NCI-H748 treated with DMSO at 0.1 percent for 48 hours (cell line): ENCODE measurements around the gene CHCHD5.
"Not testable (repeated sequence)": the region's sequence is repeated elsewhere in the genome, so short reads cannot be mapped to it uniquely, and the experiment has no call there.

Experiments
- DNase-seq: peaks from one replicate; lab custom pipeline; 2025; lab: John Stamatoyannopoulos, UW

CHCHD5 gene

DNA sequence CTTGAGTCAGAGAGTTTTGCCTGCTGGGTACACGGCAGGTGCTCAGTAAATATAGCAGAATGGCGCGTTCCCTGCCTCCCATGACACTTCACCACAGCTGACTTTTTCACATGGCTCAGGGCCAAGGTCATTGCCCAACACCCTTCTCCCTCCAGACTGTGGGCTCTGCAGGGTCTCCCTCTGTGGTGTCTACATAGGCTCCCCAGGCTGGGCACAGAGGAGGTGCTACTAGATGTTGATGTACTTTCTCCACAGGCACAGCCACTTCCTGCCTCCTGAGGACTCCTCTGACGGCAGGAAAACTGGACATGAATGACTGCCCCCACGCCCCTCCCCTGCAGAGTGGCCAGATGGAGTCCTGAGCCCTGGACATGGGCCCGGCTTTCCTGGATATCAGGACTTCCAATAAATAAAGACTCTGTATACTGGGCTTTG lies 4.2 kb downstream of the CHCHD5 start:
- DNase-seq: no peak

DNA sequence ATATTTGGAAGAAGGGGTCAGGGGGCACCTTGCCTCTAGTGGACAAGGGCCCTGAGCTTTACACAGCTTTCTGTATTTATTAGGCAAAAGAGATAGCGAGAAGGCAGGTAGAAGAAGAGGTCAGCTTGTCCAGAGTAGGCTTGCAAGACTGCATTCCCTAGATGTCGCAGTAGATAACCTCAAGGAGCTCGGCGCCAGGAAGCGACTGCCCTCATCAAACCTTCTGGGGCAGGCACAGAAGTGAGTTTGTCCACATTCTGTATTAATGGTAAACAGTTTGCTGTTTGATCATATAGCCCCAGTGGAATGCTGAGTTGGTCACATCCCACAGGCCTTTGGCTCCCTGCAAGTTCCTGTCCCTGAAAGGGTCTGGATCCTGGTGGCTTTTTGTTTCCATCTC lies 7.0 kb downstream of the CHCHD5 start:
- no peak for DNase-seq

DNA sequence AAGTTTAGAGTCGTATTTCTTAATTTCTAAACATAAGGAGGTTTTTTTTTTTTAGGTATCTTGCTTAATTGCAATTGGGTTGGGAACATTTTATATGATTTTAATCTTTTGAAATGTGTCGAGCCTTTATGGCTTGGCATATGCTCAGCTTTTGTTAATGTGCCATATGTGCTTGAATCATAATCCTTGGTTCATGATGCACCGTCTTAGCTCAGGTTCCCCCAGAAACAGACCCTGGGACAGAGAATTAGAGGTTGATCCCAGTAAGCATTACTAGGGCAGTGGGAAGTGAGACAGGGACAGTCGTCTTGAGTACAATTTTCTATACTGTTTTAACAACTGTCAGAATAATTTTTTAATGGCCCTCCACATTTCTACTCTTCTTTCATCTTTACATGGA lies 9.3 kb downstream of the CHCHD5 start:
- no peak for DNase-seq

DNA sequence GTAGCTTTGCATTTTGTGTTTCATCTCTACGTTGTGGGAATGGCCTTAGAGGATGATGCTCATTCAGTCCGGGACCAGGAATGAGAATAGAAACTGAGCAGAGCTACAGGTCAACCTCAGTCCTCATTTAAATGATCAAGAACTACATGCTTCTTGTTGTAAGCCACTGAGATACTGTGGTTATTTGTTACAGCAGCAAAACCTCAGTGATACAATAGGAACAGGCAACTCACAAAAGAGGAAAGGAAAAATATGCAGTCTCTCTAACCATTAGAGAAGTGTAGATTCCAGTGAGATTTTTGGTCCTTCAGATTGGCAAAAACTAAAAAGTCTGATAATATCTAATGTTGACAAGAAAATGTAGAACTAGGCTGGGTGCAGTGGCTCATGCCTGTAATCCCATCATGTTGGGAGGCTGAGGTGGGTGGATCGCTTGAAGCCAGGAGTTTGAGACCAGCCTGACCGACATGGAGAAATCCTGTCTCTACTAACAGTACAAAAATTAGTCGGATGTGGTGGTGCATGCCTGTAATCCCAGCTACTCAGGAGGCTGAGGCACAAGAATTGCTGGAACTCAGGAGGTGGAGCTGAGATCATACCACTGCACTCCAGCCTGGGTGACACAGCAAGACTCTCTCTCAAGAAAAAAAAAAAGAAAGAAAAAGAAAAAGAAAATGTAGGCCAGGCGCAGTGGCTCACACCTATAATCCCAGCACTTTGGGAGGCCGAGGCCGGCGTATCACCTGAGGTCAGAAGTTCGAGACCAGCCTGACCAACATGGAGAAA lies 13.3 kb downstream of the CHCHD5 start:
- DNase-seq: no peak

DNA sequence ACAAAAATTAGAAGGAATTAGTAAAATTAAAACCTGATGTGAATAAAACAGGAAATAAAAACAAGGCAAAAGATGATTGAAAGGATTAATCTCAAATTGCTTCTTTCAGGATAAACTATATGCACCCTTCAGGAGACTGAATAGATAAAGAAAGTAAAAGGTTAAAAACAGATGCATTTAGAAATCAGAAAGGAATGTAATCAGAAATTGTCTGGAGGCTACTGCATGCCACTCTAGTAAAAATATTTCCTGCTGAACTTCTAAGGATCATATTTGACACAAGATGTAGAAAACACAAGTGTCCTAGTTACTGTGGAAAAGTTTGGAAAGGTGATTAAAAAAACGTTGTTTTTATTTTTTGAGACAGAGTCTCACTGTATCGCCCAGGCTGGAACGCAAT lies 16.2 kb downstream of the CHCHD5 start:
- no peak for DNase-seq

DNA sequence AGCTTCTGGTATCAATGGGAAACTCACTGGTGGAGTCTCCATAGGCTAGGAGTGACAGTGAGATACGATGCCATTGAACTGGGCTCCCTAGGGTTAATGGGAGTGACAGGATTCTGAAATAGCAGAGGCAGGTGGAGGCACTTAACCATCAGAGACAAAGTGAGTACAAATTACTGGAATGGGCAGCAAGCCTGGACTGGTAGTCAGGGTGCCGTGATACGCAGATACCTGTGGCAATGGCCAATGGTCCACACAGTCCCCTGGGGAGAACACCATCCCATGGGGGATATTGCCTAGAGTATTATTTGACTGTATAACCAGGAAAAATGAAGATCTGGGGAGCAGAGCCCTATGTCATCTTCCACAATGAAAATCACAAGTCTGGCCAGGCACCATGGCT lies 17.3 kb downstream of the CHCHD5 start:
- no peak for DNase-seq

DNA sequence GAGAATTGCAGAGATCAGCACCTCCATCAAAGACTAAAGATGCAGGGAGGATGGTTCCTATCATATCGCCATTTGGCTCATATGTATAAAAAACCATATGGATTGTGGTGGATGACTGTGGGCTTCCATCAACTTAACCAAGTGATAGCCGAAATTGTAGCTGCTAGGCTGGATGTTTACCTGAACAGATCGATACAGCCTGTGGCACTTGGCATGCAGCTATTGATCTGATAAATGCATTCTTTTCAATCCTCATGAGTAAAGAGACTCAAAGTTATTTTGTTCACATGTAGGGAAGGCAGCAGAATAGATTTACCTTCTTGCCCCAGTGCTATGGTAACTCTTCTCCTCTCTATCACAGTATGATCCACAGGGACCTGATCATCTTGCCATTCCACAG lies 18.5 kb downstream of the CHCHD5 start:
- DNase-seq: no peak

DNA sequence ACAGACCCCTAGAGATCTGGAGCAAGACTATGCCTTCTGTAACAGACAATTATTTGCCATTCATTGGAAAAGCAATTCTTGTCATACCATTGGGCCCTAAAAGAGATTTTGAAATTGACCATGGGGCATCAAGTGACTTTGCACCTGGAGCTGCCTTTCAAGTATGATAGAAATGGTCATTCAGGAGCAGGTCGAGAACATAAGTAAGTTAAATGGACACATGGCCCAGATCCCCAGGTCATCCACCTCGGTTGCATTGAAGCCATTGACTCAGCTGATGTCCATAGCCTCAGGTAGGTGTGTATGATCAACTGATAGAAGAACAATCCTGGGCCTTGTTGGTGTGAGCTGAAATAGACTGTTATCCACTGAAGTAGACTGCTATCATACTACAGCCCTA lies 19.3 kb downstream of the CHCHD5 start:
- DNase-seq: no peak

DNA sequence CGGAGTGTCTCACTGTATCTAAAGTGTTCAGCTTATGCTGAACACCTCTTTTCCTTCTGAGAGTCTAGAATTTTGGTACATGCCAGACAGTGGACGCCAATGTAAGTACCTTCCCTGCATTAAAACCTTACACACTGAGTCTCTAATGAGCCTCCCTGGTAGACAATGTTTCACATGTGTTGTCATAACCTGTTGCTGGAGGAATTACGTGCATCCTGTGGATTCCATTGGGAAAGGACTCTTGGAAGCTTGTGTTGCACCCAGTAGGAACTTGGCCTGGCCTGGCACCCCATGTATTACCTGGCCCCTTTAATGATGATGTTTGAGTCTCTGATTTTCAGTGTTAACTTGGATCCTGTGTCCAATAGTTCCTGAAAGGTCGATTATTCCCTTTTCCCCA lies 20.5 kb downstream of the CHCHD5 start:
- no peak for DNase-seq

DNA sequence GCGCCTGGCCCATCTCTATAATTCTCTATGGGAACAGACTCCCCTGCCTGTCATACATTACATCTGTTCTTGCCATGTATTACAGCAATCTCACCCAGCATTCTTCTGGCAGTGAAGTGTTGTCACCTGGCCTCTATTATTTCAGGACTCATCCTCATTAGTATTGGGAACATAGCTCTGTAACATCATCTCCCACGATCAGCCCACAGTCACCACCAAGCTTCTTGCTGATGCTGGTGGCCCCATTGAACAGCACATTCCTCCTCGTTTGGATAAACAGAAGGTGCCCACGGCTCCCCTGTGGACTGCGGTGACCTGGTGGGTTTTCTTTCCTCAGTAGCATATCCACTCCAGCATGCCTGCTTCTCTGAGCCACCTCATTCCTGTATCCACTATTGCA lies 21.5 kb downstream of the CHCHD5 start:
- no peak for DNase-seq

DNA sequence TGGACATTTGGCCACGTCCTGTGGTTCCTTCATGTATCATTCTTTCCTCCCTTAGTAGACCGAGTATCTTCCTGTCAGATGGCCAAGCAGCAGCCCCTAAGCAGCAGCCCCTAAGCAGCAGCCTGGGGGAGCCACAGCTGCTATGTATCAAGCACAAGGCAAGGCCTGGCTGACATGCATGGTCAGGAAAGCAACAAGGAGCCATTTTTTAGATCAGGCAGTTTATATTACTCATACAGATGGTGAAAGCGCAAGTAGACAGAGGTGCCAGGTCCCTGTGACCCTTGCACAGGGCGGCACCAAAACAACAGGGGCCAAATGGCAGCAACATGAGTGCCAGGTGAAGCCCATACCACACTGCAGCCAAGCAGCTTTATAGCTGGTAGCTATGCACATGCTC lies 22.1 kb downstream of the CHCHD5 start:
- DNase-seq: no peak

DNA sequence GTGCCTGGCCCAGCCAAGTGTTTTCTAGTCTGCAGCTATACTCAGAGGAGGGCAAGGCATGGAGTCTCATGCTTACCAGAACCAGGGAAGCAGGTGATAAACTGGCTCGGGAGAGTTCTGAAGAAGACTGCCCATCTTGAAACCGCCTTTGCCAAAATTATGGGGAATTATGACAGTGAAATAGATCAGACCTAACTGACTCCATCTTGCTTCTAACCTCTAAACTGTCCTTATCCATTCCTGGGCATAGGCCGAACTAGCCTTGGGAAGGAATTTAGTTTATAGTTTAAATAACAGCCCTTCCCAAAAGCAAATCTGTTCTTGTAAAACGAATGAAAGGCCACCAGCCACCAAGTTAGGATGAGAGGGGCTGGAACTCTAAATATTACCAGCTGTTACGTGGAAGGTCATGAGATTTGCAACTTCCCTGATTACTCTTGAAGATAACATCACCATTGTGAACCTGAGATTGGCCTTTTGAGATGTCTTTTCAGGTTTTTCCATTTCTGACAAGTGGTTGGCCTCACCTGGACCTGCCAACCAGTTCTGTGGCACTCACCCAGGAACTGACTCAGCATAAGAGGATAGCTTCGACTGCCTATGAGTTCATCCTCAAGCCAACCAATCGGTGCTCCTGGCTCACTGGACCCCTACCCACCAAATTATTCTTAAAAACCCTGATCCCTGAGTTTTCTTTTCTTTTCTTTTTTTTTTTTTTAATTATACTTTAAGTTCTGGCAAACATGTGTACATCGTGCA lies 23.4 kb downstream of the CHCHD5 start:
- no peak for DNase-seq

DNA sequence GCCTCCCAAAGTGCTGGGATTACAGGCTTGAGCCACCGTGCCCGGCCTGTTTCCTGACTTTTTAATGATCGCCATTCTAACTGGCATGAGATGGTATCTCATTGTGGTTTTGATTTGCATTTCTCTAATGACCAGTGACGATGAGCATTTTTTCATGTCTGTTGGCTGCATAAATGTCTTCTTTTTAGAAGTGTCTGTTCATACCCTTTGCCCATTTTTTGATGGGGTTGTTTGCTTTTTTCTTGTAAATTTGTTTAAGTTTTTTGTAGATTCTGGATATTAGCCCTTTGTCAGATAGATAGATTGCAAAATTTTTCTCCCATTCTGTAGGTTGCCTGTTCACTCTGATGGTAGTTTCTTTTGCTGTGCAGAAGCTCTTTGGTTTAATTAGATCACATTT lies 24.9 kb downstream of the CHCHD5 start:
- not testable (repeated sequence) for DNase-seq

DNA sequence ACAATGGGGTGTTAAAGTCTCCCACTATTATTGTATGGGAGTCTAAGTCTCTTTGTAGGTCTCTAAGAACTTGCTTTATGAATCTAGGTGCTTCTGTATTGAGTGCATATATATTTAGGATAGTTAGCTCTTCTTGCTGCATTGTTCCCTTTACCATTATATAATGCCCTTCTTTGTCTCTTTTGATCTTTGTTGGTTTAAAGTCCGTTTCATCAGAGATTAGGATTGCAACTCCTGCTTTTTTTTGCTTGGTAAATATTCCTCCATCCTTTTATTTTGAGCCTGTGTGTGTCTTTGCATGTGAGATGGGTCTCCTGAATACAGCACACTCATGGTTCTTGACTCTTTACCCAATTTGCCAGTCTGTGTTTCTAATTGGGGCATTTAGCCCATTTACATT lies 27.9 kb downstream of the CHCHD5 start:
- DNase-seq: not testable (repeated sequence)

DNA sequence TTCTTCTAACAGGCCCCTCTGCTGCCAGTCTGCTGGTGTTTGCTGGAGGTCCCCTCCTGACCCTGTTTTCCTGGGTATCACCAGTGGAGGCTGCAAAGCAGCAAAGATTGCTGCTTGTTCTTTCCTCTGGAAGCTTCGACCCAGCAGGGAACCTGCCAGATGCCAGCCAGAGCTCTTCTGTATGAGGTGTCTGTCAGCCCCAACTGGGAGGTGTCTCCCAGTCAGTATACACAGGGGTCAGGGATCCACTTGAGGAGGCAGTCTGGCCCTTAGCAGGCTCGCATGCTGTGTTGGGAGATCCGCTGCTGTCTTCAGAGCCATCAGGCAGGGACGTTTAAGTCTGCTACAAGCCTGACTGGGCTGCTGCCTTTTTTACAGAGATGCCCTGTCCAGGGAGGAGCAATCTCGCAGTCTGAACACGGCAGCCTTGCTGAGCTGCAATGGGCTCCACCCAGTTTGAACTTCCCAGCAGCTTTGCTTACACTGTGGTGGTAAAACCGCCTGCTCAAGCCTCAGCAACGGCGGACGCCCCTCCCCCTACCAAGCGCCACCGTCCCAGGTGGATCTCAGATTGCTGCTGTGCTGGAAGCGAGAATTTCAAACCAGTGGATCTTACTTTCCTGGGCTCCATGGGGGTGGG lies 29.9 kb downstream of the CHCHD5 start:
- DNase-seq: no peak

DNA sequence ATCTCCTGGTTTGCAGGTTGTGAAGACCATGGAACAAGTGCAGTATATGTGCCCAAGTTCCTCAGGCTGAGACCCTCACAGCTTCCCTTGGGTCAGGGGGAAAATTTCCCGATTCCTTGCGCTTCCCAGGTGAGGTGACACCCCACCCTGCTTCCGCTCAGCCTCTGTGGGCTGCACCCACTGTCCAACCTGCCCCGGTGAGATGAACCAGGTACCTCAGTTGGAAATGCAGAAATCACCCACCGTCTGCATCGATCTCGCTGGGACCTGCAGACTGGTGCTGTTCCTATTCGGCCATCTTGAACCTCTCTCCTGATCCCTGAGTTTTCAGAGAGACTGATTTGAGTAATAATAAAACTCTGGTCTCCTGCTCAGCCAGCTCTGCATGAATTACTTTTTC lies 30.6 kb downstream of the CHCHD5 start:
- no peak for DNase-seq

DNA sequence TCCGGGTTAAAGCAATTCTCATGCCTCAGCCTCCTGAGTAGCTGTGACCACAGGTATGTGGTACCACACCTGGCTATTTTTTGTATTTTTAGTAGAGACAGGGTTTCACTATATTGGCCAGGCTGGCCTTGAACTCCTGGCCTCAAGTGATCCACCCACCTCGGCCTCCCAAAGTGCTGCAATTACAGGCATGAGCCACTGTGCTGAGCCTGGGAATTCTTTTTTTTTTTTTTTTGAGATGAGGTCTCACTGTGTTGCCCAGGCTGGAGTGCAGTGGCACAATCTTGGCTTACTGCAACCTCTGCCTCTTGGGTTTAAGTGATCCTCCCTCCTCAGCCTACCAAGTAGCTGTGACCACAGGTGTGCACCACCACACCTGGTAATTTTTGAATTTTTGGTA lies 31.4 kb downstream of the CHCHD5 start:
- not testable (repeated sequence) for DNase-seq

DNA sequence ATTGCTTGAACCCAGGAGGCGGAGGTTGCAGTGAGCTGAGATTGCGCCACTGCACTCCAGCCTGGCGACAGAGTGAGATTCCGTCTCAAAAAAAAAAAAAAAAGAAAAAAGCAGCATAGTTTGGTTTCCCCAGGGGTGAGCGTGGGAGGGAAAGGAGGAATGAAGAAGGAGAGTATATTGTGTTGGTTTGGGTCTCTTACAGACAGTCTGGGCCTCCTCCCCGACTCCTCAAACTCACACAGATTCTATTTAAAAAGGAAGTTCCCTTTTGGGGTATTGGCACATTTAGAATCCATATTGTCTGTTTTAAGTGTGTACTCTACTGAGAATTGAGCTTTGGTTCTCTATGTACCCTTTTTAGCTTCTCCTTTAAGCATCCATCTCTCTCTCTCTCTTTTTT lies 34.0 kb downstream of the CHCHD5 start:
- no peak for DNase-seq

DNA sequence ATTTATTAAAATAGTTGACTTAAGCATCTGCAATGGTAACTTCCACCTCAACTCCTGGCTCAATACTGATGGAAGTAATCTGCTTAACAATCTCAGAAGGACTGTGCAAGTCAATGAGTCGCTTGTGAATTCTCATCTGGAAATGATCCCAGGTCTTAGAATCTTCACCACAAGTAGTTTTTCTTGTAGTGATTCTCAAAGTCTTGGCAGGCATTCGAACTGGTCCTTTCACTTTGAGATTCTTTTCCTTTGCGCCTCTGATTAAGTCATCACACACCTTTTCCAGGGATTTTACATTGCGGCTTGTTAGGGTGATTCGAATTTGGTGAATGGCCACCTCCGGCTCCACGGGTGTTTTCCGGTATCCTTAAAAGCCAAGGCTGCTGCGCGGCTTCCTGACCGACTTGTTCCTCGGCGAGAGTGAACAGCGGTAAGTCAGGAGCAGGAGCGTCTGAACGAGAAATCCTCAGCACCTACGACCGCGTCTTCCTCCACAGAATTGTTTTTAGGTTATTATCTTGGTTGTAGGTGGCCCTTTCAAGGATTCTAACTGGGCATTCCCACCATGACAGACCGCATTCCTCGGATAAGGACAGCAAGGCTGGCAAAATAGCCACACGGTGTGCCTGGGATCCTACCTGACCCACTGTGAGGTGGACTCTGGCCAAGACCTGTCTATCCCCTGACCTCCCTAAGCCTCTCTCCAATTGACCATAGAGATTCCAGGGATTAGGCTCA lies 37.5 kb downstream of the CHCHD5 start:
- no peak for DNase-seq

DNA sequence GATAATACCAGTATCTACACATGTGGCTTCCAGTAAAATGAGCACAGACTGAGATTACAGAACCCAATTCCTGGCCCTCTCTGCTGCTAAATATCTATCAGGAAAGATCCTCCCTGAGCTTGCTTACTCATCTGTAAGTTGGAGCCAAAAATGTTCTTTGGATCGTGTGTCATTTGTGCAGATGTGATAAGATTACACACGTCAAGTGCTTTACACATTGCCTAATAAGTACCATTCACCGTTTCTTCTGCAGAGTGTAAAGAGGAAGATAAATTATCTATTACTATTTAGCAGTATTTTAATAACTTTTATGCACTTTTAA lies 38.1 kb downstream of the CHCHD5 start:
- DNase-seq: no peak

DNA sequence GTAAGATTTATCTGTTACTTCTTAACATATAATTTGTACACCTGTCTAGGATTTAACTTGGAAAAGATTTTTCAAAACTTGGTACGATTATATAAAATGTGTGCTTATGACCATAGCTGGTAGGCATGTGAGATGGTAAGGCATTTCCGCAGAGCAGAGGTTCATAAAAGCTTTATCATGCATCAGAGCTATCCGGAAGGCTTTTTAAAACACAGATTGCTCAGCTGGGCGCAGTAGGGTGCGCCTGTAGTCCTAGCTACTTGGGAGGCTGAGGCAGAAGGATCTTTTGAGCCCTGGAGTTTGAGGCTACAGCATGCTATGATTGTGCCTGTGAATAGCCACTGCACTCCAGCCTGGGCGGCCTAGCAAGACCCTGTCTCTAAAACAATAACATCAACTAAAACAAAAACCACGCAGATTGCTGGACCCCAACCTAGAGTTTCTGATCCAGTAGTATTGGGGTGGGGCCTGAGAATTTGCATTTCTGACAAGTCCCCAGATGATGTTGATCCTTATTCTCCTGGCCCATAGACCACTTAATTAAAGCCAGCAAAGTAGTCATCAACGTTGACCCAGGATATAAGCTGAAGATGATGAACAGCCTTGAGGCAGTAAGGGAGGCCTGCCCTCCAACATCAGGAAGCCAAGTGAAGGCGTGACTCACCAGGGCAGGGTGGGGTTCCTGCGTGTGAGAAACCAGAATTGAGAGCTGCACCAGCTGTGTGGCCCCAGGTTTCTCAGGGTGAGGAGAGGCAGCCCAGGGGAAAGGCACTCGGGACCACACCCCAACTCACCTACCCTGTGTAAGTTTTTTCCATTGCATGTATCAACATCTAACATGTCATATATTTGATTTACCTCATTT lies 39.7 kb downstream of the CHCHD5 start:
- DNase-seq: no peak
